ENCODE results near the gene AKAP14. TPM values are rescaled to one million over a fixed set of nuclear protein-coding genes. Genes with fewer than 3 reads are reported as not detected.

The AKAP14 gene
- total and polyA plus RNA-seq, 2 of the 8 experiments (the other 6 are each of a cell fraction or from before 2014, with no cell fraction given), result 0.79 to 1.3 TPM

GRCh38 chrX:119899125-119899524 is 3.4 kb downstream of the AKAP14 start:
- Histone ChIP-seq H3K4me2 (ENCODE audit: insufficient read depth in 1 of 2, low read depth in 2 of 2, low read length in 2 of 2) (no peak overlapping the region), H3K18ac (ENCODE audit: extremely low read depth, low read length) (no peak overlapping the region), H3K4me1 (replicated peaks in 1 of 4; ENCODE audit: control insufficient read depth in 3 of 4, insufficient read depth in 4 of 4, low read length in 3 of 4) (peaks cover 0 to 2% (median 0%) of the 10 kb centered on the region in 4 experiments; a peak in 1 of 7 replicates), H2BK15ac (ENCODE audit: low read length) (no peak overlapping the region), H3K56ac (replicated peaks; ENCODE audit: insufficient read length, low read depth, low read length) (no peak overlapping the region), H3K9ac (replicated peaks in 1 of 4; ENCODE audit: extremely low read depth in 1 of 4, low read depth in 3 of 4, low read length in 3 of 4) (no peak overlapping the region), H2BK120ac (replicated peaks; ENCODE audit: low read depth, low read length) (no peak overlapping the region), H3K79me2 (ENCODE audit: control insufficient read depth in 1 of 2, insufficient read depth in 2 of 2, low read length in 2 of 2) (no peaks in the 10 kb centered on the region), H3K27ac (ENCODE audit: low read depth, low read length) (no peak overlapping the region), H3K4me3 (ENCODE audit: extremely low read depth in 1 of 4, insufficient read depth in 2 of 4, low read depth in 3 of 4, low read length in 4 of 4) (no peak overlapping the region), H2AFZ (ENCODE audit: low read length) (no peak overlapping the region; the same call in 1 of the 2 replicates), H4K20me1 (replicated peaks in 1 of 2; ENCODE audit: control insufficient read depth in 1 of 2, insufficient read depth in 2 of 2, low read length in 2 of 2) (no peaks in the 10 kb centered on the region), H4K91ac (replicated peaks; ENCODE audit: insufficient read length, low read length) (no peak overlapping the region), H3K23me2 (ENCODE audit: low read depth, low read length) (no peaks in the 10 kb centered on the region), H4K5ac (ENCODE audit: insufficient read length, low read depth, low read length) (no peak overlapping the region), H2BK12ac (ENCODE audit: low read depth, low read length) (no peak overlapping the region), H3K79me1 (ENCODE audit: low read depth, low read length) (no peaks in the 10 kb centered on the region), H2AK5ac (ENCODE audit: low read depth, low read length) (no peak overlapping the region), H3K27me3 (replicated peaks in 1 of 4; ENCODE audit: control insufficient read depth in 3 of 4, extremely low read depth in 1 of 4, insufficient read depth in 3 of 4, low read length in 3 of 4) (no peaks in the 10 kb centered on the region), H3K23ac (ENCODE audit: insufficient read length) (no peak overlapping the region), H3K4ac (replicated peaks; ENCODE audit: insufficient read length, low read depth, low read length) (no peak overlapping the region), H3K36me3 (ENCODE audit: control insufficient read depth in 2 of 4, insufficient read depth in 4 of 4, low read length in 3 of 4) (no peaks in the 10 kb centered on the region), H3K9me3 (ENCODE audit: insufficient read depth in 2 of 2, low read depth in 1 of 2, low read length in 1 of 2) (no peaks in the 10 kb centered on the region), H4K8ac (ENCODE audit: extremely low read depth, insufficient read depth, low read length) (no peak overlapping the region), H2BK20ac (ENCODE audit: low read length) (no peak overlapping the region), H2BK5ac (ENCODE audit: low read depth, low read length) (no peak overlapping the region), H3K14ac (ENCODE audit: insufficient read length) (no peak overlapping the region)
- DNase-seq (ENCODE audit: low read depth in 1 of 2, low spot score in 2 of 2) (no peak), FAIRE-seq (peak; percentile 13)
- ChIA-PET POLR2A (ENCODE audit: partially characterized antibody) (interaction anchor here (1.2 to 1.9 kb wide), 2 partner anchors 11 to 20 kb away, joined by 3 to 5 read pairs; no protein-coding TSS in a partner anchor), CTCF (ENCODE audit: partially characterized antibody) (interaction anchor here (0.5 kb wide), 1 partner anchor 47 kb away, joined by 3 read pairs; no protein-coding TSS in a partner anchor)
- 44% methylated on average over 2 of the region's 2 CpGs; no CpG with 5 or more reads in 1 of the 2 experiments for WGBS, 2 experiments (ENCODE audit: extremely low coverage in 1 of 2, insufficient coverage in 1 of 2, insufficient read length in 1 of 2, insufficient replicate concordance in 2 of 2, low coverage in 1 of 2, low lambda C conversion rate in 2 of 2, missing lambda C conversion rate in 1 of 2)
- TF ChIP-seq EP300 (IDR thresholded peaks at IDR 0.05; ENCODE audit: borderline replicate concordance in 1 of 2, low read depth in 2 of 2, low read length in 2 of 2) (no peak), CREB1 (IDR thresholded peaks at IDR 0.05) (no peak), CEBPB (IDR thresholded peaks at IDR 0.05; ENCODE audit: low read depth, low read length) (no peak), NRF1 (IDR thresholded peaks at IDR 0.05; ENCODE audit: low read depth, low read length) (no peak), BACH1 (IDR thresholded peaks at IDR 0.05; ENCODE audit: low read length) (no peak), GABPA (IDR thresholded peaks at IDR 0.05; ENCODE audit: borderline replicate concordance, insufficient read depth, low read length) (no peak), KDM5A (IDR thresholded peaks at IDR 0.05; ENCODE audit: low read length) (no peak), CHD1 (IDR thresholded peaks at IDR 0.05; ENCODE audit: low read depth, low read length) (no peak), TCF12 (IDR thresholded peaks at IDR 0.05; ENCODE audit: low read depth, low read length) (no peak), EZH2 (IDR thresholded peaks at IDR 0.05; ENCODE audit: low read depth, low read length, severe bottlenecking) (no peak), CTCF (IDR thresholded peaks at IDR 0.05; ENCODE audit: control extremely low read depth in 1 of 3, insufficient read depth in 1 of 3, low read depth in 1 of 3, low read length in 3 of 3) (no peak), SRF (IDR thresholded peaks at IDR 0.05; ENCODE audit: low read depth, low read length) (no peak), POU5F1 (IDR thresholded peaks at IDR 0.05; ENCODE audit: low read depth, low read length) (no peak)
